Testis (tissue), 3 donors: ENCODE results near the gene ITGA11. TPM values are rescaled to one million over a fixed set of nuclear protein-coding genes. Genes with fewer than 3 reads are reported as not detected.

Experiments used
- DNase-seq: peaks from one replicate; pipeline ENCODE4 v3.0.0-alpha.2; 2019
- H3K27ac ChIP-seq, 2 donors: fragments of 200-600 bp; sonication (generic); one replicate each; pipeline ENCODE4 v1.5.1; 2019
- H3K27me3 ChIP-seq: fragments of 200-600 bp; sonication (generic); one replicate; pipeline ENCODE4 v1.5.1; 2019
- H3K36me3 ChIP-seq: fragments of 200-600 bp; sonication (generic); one replicate; pipeline ENCODE4 v1.5.1; 2017; ENCODE audit warnings: low read depth; ENCODE audit errors: missing control alignments
- H3K4me1 ChIP-seq: fragments of 200-600 bp; sonication (generic); one replicate; pipeline ENCODE4 v1.5.1; 2019
- H3K4me3 ChIP-seq, 2 donors: fragments of 200-600 bp; sonication (generic); one replicate each; pipeline ENCODE4 v1.5.1; 2017 to 2019
- H3K9me3 ChIP-seq: fragments of 200-600 bp; sonication (generic); one replicate; pipeline ENCODE4 v1.5.1; 2017
- POLR2A ChIP-seq: fragments of 450-650 bp; IDR thresholded peaks from one replicate; pipeline ENCODE4 v1.6.1; 2017; ENCODE audit warnings: antibody characterized with exemption, mild to moderate bottlenecking, moderate library complexity
- WGBS, 2 donors: methylation state at CpG; one replicate each; pipeline ENCODE4 v1.1.5; 2018; 5-methylcytosine and 5-hydroxymethylcytosine counted together
- intact Hi-C: fragments of 100-400 bp; cut with DNase I; formaldehyde crosslinking; loops from one replicate; pipeline ENCODE4 v1.15.1; 2023; ENCODE audit warnings: low total_unique reads
- polyA plus RNA-seq: library from polyadenylated mRNA; stranded (reverse); fragments of 350-450 nt; fragmentation: Illumina TruSeq; extraction: RNeasy Lipid Tissue Mini Kit (QIAGEN cat#74804); gene quantifications from one replicate; pipeline ENCODE4 v1.2.3, GENCODE V29; 2014; ENCODE audit warnings: low read depth, low replicate concordance; ENCODE audit not compliant: insufficient read depth
- total RNA-seq, 2 donors: library from RNA; depleted of rRNA; stranded (reverse); fragments of >200 nt; gene quantifications; one replicate each; pipeline ENCODE4 v1.2.3, GENCODE V29; 2016
- TF ChIP-seq, protein P1 (sequence below), 3 experiments: fragments of 450-650 bp in 2 of 3; fragments of 200-600 bp in 1 of 3; sonication (generic) in 1 of 3; IDR thresholded peaks; one replicate each; pipeline ENCODE4 v1.5.1; 2016 to 2019; ENCODE audit warnings: antibody characterized with exemption in 3 of 3, mild to moderate bottlenecking in 2 of 3, moderate library complexity in 1 of 3

ITGA11 gene
- total and polyA plus RNA-seq, 3 donors from 2014 or later = 4.3 to 6.6 (median 5.6) TPM

DNA sequence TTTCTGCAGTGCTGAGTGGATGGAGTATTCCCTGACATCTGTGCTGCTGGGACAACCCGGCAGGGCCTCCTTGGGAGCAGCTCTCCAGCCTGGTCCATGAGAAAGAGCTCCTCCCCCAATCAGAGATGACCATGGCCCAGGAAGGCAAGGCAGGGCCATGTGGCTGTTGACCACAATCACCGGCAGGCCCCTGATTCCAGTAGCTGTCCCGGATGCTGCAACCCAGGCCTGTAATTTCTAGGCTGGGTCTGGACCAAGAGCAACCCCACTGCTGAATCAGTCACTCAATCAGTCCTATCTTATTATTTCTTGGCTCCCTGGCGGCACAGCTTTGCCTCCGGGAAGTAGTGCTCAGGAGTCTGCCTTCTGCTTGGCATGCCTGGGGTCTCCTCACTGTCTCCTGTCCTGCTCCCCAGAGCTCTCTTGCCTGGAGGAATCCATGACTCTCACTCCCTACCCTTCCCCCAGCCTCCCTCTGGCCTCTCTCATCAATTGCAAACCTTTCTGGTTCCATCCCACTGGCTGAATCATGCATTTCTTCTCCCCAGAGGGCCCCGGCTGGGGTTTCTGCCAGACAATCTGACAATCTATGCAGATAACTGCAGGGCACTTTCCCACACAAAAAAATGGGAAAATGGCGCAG is 32.6 kb upstream of the ITGA11 start:
- no peaks in the 10 kb centered on the region for H3K27me3 ChIP-seq
- H3K9me3 ChIP-seq = no peaks in the 10 kb centered on the region
- DNase-seq = no peak
- intact Hi-C loops = no loop called here
- TF ChIP-seq, protein P1, sequence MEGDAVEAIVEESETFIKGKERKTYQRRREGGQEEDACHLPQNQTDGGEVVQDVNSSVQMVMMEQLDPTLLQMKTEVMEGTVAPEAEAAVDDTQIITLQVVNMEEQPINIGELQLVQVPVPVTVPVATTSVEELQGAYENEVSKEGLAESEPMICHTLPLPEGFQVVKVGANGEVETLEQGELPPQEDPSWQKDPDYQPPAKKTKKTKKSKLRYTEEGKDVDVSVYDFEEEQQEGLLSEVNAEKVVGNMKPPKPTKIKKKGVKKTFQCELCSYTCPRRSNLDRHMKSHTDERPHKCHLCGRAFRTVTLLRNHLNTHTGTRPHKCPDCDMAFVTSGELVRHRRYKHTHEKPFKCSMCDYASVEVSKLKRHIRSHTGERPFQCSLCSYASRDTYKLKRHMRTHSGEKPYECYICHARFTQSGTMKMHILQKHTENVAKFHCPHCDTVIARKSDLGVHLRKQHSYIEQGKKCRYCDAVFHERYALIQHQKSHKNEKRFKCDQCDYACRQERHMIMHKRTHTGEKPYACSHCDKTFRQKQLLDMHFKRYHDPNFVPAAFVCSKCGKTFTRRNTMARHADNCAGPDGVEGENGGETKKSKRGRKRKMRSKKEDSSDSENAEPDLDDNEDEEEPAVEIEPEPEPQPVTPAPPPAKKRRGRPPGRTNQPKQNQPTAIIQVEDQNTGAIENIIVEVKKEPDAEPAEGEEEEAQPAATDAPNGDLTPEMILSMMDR (IDR thresholded peaks at IDR 0.05) = no peak
- no peak for TF ChIP-seq POLR2A
- H3K36me3 ChIP-seq = no peaks in the 10 kb centered on the region
- no peak overlapping the region for H3K27ac ChIP-seq
- no peaks in the 10 kb centered on the region for H3K4me1 ChIP-seq
- no peak overlapping the region for H3K4me3 ChIP-seq
- 71 to 80% methylated on average over 7 of the region's 7 CpGs for WGBS, 2 donors

DNA sequence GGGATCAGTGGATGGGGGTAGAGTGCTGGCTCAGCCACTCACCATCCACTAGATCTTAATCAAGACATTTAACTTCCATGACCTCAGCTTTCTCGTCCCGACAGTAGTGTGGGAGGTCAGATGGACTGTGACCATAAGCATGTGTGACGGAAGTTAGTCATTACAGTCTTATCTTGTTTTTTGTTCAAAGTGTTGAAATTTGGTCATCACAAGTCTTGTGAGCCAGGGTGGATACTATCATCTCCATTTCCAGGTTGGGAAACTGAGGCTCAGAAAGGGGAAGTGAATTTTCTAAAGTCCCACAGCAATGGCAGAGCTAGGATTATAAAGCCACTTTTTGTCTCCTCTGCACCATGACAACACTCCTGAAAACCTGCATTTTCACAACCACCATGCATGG is 32.0 kb upstream of the ITGA11 start:
- Histone ChIP-seq H3K9me3 (no peaks in the 10 kb centered on the region), H3K4me1 (no peaks in the 10 kb centered on the region), H3K27ac (no peak overlapping the region), H3K27me3 (no peaks in the 10 kb centered on the region), H3K36me3 (no peaks in the 10 kb centered on the region), H3K4me3 (no peak overlapping the region)
- no peak for DNase-seq
- WGBS, 2 donors = 86 to 89% methylated on average over 3 of the region's 3 CpGs
- no peak for TF ChIP-seq POLR2A
- TF ChIP-seq, protein P1 (IDR thresholded peaks at IDR 0.05) = no peak
- intact Hi-C loops = no loop called here

DNA sequence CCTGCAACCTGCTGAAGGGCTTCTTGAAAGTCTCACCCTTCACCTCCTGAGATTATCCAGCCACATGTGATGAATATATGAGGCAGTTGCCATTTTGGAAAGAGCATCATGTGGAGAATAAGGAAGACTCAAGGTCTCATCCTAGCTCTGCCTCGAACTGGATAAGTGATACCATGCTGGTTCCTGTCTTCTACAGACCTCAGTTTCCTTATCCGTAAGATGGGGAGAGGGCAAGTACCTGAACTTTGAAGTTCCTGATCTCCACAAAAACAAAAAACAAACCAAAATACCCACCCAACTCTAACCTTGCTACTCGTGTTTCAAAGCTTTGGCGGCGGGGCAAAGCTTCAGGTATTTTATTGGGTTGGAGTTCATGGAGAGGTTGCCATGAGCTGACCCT is 31.5 kb upstream of the ITGA11 start:
- Histone ChIP-seq H3K27ac (no peak overlapping the region), H3K9me3 (no peaks in the 10 kb centered on the region), H3K36me3 (no peaks in the 10 kb centered on the region), H3K4me3 (no peak overlapping the region), H3K4me1 (no peaks in the 10 kb centered on the region), H3K27me3 (no peaks in the 10 kb centered on the region)
- TF ChIP-seq POLR2A = no peak
- TF ChIP-seq, protein P1 (IDR thresholded peaks at IDR 0.05) = no peak
- no peak for DNase-seq
- intact Hi-C loops = no loop called here
- WGBS, 2 donors = 76 to 90% methylated on average over 5 of the region's 5 CpGs

DNA sequence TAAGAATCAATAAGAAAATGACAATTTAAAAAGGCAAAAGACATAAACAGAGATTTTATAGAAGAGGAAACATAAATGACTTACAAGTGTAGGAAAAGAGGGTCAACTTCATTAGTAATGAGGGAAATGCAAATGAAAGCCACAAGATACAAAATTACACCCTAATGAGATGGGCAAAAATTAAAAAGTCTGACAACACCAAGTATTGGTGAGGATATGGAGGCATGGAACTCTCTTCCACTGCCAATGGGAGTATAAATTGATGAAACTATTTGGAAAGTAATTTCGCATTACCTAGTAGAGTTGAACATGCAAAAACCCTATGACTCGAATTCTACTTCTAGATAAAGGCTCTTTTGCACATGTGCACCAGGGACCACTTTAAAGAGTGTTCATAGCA is 28.2 kb upstream of the ITGA11 start:
- Histone ChIP-seq H3K4me3 (no peak overlapping the region), H3K27me3 (no peaks in the 10 kb centered on the region), H3K36me3 (no peaks in the 10 kb centered on the region), H3K27ac (no peak overlapping the region), H3K4me1 (no peaks in the 10 kb centered on the region), H3K9me3 (no peaks in the 10 kb centered on the region)
- DNase-seq = no peak
- WGBS, 2 donors = 45 to 94% methylated on average over 2 of the region's 2 CpGs
- intact Hi-C loops = no loop called here
- no peak for TF ChIP-seq POLR2A
- TF ChIP-seq, protein P1 (IDR thresholded peaks at IDR 0.05) = no peak

DNA sequence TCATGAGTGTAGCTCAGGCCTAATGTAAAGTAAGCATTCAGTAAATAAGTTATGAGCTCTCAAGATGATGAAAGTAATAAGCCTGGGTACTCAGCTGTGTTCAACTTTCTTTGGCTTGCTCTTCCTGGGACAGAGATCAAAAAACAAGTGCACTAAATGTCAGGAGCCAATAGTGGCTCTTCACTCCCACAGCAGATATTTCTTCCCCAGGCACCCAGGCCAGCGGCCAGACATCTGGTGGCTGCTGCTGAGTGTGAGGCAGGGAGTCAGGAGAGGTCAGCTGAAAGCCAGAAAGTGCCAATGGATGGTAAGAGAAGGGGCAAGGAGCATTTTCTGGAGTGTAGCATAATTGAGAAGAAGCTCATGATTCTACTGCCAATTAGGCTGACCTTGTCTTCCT is 18.2 kb upstream of the ITGA11 start:
- no peak for DNase-seq
- no peaks in the 10 kb centered on the region for H3K4me1 ChIP-seq
- H3K4me3 ChIP-seq = no peak overlapping the region
- 63 to 71% methylated on average over 1 of the region's 1 CpG for WGBS, 2 donors
- no peak overlapping the region for H3K27ac ChIP-seq
- H3K36me3 ChIP-seq = no peaks in the 10 kb centered on the region
- intact Hi-C loops = no loop called here
- H3K9me3 ChIP-seq = no peaks in the 10 kb centered on the region
- H3K27me3 ChIP-seq = no peaks in the 10 kb centered on the region
- no peak for TF ChIP-seq POLR2A
- TF ChIP-seq, protein P1 (IDR thresholded peaks at IDR 0.05) = no peak
